HepG2 (cell line): ENCODE measurements around the gene OR5K2. TPM values are rescaled to one million over a fixed set of nuclear protein-coding genes. Genes with fewer than 3 reads are reported as not detected.

ENCODE experiments used
- ATAC-seq: fragments of 200-7000 bp; cut with Tn5 transposase; 3 replicates; pipeline ENCODE4 v1.9.1; 2020; ENCODE audit warnings: mild to moderate bottlenecking, moderate library complexity
- BruUV-seq: library from RNA; stranded (reverse); fragments of 400-500 nt; replicated peaks from 2 replicates; lab custom pipeline; 2021; lab: Mats Ljungman, UMichigan
- CTCF ChIA-PET: fragments of 300-600 bp; formaldehyde crosslinking; extraction: SDS; loops from one replicate; lab custom pipeline; 2021; ENCODE audit warnings: low total read pairs, inconsistent platforms, low intra/inter-chr PET ratio; lab: Yijun Ruan, JAX
- POLR2A ChIA-PET: fragments of 350-600 bp; sonication (Branson Sonifier 250); formaldehyde crosslinking; loops from one replicate; lab custom pipeline; 2020; ENCODE audit warnings: antibody characterized with exemption, inconsistent platforms; lab: Yijun Ruan, JAX
- DNase-seq: peaks from one replicate; pipeline ENCODE4 v3.0.0-alpha.2; 2015; ENCODE audit warnings: low spot score
- FAIRE-seq: peaks from 3 replicates; lab custom pipeline; 2011; peaks lifted over from hg19 to GRCh38; lab: Jason Lieb, UNC
- H2AFZ ChIP-seq: one replicate; pipeline ENCODE4 v1.6.1; 2011; ENCODE audit warnings: low read length, inconsistent platforms
- H3K27ac ChIP-seq: fragments of 300-600 bp; 3 replicates; pipeline ENCODE4 v1.8.0; 2011; ENCODE audit warnings: mixed run types, mild to moderate bottlenecking, mixed read lengths, low read length, inconsistent platforms; ENCODE audit not compliant: insufficient read depth; ENCODE audit errors: extremely low read length
- H3K27me3 ChIP-seq, 2 experiments: fragments of 200-600 bp in 1 of 2; 2 replicates in 1 of 2; 3 replicates in 1 of 2; pipeline versions ENCODE4 v1.6.0 to v1.8.0; 2011; ENCODE audit warnings: low read length in 2 of 2, mild to moderate bottlenecking in 2 of 2, moderate library complexity in 2 of 2, inconsistent platforms in 1 of 2; ENCODE audit not compliant: insufficient read depth in 2 of 2, control insufficient read depth in 1 of 2
- H3K36me3 ChIP-seq, 2 experiments: fragments of 200-600 bp in 1 of 2; replicated peaks in 1 of 2; 2 replicates in 1 of 2; 3 replicates in 1 of 2; pipeline versions ENCODE4 v1.5.1 to v1.8.0; 2011; ENCODE audit warnings: low read length in 2 of 2, inconsistent platforms in 1 of 2; ENCODE audit not compliant: insufficient read depth in 2 of 2, control insufficient read depth in 1 of 2
- H3K4me1 ChIP-seq: 2 replicates; pipeline ENCODE4 v1.5.1; 2012; ENCODE audit warnings: low read length, inconsistent platforms; ENCODE audit not compliant: insufficient read depth
- H3K4me2 ChIP-seq: 2 replicates; pipeline ENCODE4 v1.6.0; 2011; ENCODE audit warnings: low read depth, low read length, inconsistent platforms
- H3K4me3 ChIP-seq, 3 experiments: fragments of 200-600 bp in 1 of 3; sonication (generic), shearing (Covaris generic) in 1 of 3; replicated peaks in 1 of 3; 2 replicates each; pipeline ENCODE4 v1.5.1; 2011 to 2016; ENCODE audit warnings: low read length in 3 of 3, inconsistent platforms in 2 of 3, low read depth in 2 of 3, mild to moderate bottlenecking in 2 of 3, control low read depth in 1 of 3, mixed read lengths in 1 of 3; ENCODE audit not compliant: insufficient read depth in 1 of 3
- H3K79me2 ChIP-seq: one replicate; pipeline ENCODE4 v1.6.1; 2011; ENCODE audit warnings: low read length, inconsistent platforms; ENCODE audit not compliant: insufficient read depth
- H3K9ac ChIP-seq: 2 replicates; pipeline ENCODE4 v1.6.0; 2011; ENCODE audit warnings: mild to moderate bottlenecking, low read depth, low read length, inconsistent platforms; ENCODE audit not compliant: insufficient read depth
- H3K9me3 ChIP-seq: 2 replicates; pipeline ENCODE4 v1.5.1; 2012; ENCODE audit warnings: mild to moderate bottlenecking, low read length
- H4K20me1 ChIP-seq: 2 replicates; pipeline ENCODE4 v1.6.0; 2011; ENCODE audit warnings: inconsistent platforms, mild to moderate bottlenecking, low read length, moderate library complexity; ENCODE audit not compliant: insufficient read depth
- DPF2 ChIP-seq: sonication (generic); formaldehyde crosslinking; IDR thresholded peaks from 2 replicates; pipeline ENCODE4 v1.4.0; 2020; ENCODE audit warnings: mild to moderate bottlenecking, low read depth, missing genetic modification reagents, borderline replicate concordance
- EEA1 ChIP-seq: sonication (generic); formaldehyde crosslinking; IDR thresholded peaks from 2 replicates; pipeline ENCODE4 v1.5.1; 2020; ENCODE audit warnings: mild to moderate bottlenecking, missing genetic modification reagents, borderline replicate concordance
- JUNB ChIP-seq: sonication (generic); formaldehyde crosslinking; IDR thresholded peaks from 2 replicates; pipeline ENCODE4 v1.8.0; 2022; ENCODE audit warnings: missing genetic modification reagents, mild to moderate bottlenecking, borderline replicate concordance
- SIN3A ChIP-seq: IDR thresholded peaks from 2 replicates; pipeline ENCODE4 v1.6.1; 2011; ENCODE audit warnings: low read depth, mild to moderate bottlenecking, control low read depth, low read length, borderline replicate concordance
- ZNF354B ChIP-seq: sonication (generic); formaldehyde crosslinking; IDR thresholded peaks from 2 replicates; pipeline ENCODE4 v1.8.0; 2022; ENCODE audit warnings: mild to moderate bottlenecking, missing genetic modification reagents
- ZNF567 ChIP-seq: sonication (generic); formaldehyde crosslinking; IDR thresholded peaks from 2 replicates; pipeline ENCODE4 v1.8.1; 2023; ENCODE audit warnings: mild to moderate bottlenecking, missing genetic modification reagents, borderline replicate concordance
- WGBS: methylation state at CpG from one replicate; pipeline ENCODE4 v1.1.6; 2017; ENCODE audit warnings: low lambda C conversion rate; 5-methylcytosine and 5-hydroxymethylcytosine counted together
- in situ Hi-C: cut with HindIII; loops from 2 replicates; pipeline ENCODE4 v1.10.0; 2017; ENCODE audit warnings: low pct_unique_long_range_greater_than_20kb; ENCODE audit not compliant: extremely low pct_ligation_motif_present
- intact Hi-C: fragments of 100-400 bp; cut with micrococcal nuclease; formaldehyde crosslinking; loops from one replicate; pipeline ENCODE4 v1.10.0; 2022; ENCODE audit not compliant: unreplicated experiment
- polyA plus RNA-seq, 8 experiments: library from polyadenylated mRNA; depleted of rRNA in 3 of 8; stranded (reverse) in 7 of 8; unstranded in 1 of 8; fragments of >200 nt; fragmentation: Illumina TruSeq in 4 of 8; extraction: Trizol in 4 of 8; gene quantifications; 2 replicates each; pipeline versions ENCODE4 v1.2.1 to v1.2.3, GENCODE V29; 2011 to 2016; ENCODE audit warnings: low read depth in 4 of 8, missing spikeins in 1 of 8, mixed read lengths in 1 of 8; ENCODE audit not compliant: insufficient read depth in 1 of 8
- total RNA-seq, 5 experiments: library from RNA; depleted of rRNA; stranded (reverse); fragments of >200 nt; fragmentation: Illumina TruSeq; extraction: Trizol; gene quantifications; 2 replicates each; pipeline ENCODE4 v1.2.3, GENCODE V29; 2016; ENCODE audit warnings: low read depth in 1 of 5
- TF ChIP-seq, protein P1 (sequence below): sonication (generic); formaldehyde crosslinking; IDR thresholded peaks from 2 replicates; pipeline ENCODE4 v1.5.1; 2020; ENCODE audit warnings: missing genetic modification reagents, mild to moderate bottlenecking, borderline replicate concordance
- TF ChIP-seq, protein P2 (sequence below): sonication (generic); formaldehyde crosslinking; IDR thresholded peaks from 2 replicates; pipeline ENCODE4 v1.5.0; 2020; ENCODE audit warnings: missing genetic modification reagents
- TF ChIP-seq, protein P3 (sequence below): sonication (generic); formaldehyde crosslinking; IDR thresholded peaks from 2 replicates; pipeline ENCODE4 v1.4.0; 2020; ENCODE audit warnings: missing genetic modification reagents
- TF ChIP-seq, protein P4 (sequence below): sonication (generic); formaldehyde crosslinking; IDR thresholded peaks from 2 replicates; pipeline ENCODE4 v1.4.0; 2020; ENCODE audit warnings: mild to moderate bottlenecking, missing genetic modification reagents

The OR5K2 gene
- total and polyA plus RNA-seq, 2 of the 13 experiments (the other 11 are each of a cell fraction or from before 2014, with no cell fraction given), result not detected

DNA sequence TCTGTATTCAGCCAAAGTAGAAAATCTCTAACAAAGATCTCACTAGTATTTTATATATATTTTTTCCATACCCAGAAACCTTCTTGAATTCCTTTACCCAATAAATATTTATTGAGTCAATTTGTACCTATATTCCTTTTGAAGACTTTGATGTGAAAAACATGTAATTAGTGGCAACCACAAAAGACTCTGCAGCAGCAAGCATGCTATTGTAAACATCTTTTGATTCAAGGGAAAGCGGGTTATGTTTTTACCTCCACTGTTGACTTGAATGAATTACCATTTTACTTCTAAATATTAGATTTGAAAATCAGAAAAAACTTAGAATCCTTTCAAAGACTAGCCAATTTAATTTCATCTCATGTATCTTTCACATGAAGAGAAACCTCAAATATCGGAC is 36.7 kb downstream of the OR5K2 start:
- ChIA-PET CTCF (no interaction called here), POLR2A (no interaction called here)
- no peak overlapping the region for H3K4me2 ChIP-seq
- no peak for ATAC-seq
- no peak overlapping the region for H3K4me3 ChIP-seq
- no peaks in the 10 kb centered on the region for H3K79me2 ChIP-seq
- intact Hi-C loops (no loop called here), in situ Hi-C loops (no loop called here)
- 0 out of 5 replicates have a peak, but pooled peaks cover 0 to 4% of the 10 kb centered on the region in 2 experiments for H3K27me3 ChIP-seq
- FAIRE-seq, result no peak
- H3K36me3 ChIP-seq, result no peaks in the 10 kb centered on the region
- DNase-seq, result no peak
- peaks cover 3% of the 10 kb centered on the region for H3K4me1 ChIP-seq
- no peak overlapping the region for H3K27ac ChIP-seq
- no peak overlapping the region for H2AFZ ChIP-seq
- BruUV-seq, result no TSS peak
- 66% methylated on average over 2 of the region's 2 CpGs for WGBS
- H3K9ac ChIP-seq, result no peak overlapping the region
- H3K9me3 ChIP-seq, result no peaks in the 10 kb centered on the region
- no peaks in the 10 kb centered on the region for H4K20me1 ChIP-seq
- TF ChIP-seq DPF2 (no peak), EEA1 (CRISPR knock-in tag) (no peak), SIN3A (no peak), JUNB (no peak), ZNF354B (CRISPR knock-in tag) (no peak), ZNF567 (CRISPR knock-in tag) (no peak)
- TF ChIP-seq, protein P1, sequence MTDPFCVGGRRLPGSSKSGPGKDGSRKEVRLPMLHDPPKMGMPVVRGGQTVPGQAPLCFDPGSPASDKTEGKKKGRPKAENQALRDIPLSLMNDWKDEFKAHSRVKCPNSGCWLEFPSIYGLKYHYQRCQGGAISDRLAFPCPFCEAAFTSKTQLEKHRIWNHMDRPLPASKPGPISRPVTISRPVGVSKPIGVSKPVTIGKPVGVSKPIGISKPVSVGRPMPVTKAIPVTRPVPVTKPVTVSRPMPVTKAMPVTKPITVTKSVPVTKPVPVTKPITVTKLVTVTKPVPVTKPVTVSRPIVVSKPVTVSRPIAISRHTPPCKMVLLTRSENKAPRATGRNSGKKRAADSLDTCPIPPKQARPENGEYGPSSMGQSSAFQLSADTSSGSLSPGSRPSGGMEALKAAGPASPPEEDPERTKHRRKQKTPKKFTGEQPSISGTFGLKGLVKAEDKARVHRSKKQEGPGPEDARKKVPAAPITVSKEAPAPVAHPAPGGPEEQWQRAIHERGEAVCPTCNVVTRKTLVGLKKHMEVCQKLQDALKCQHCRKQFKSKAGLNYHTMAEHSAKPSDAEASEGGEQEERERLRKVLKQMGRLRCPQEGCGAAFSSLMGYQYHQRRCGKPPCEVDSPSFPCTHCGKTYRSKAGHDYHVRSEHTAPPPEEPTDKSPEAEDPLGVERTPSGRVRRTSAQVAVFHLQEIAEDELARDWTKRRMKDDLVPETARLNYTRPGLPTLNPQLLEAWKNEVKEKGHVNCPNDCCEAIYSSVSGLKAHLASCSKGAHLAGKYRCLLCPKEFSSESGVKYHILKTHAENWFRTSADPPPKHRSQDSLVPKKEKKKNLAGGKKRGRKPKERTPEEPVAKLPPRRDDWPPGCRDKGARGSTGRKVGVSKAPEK, result no peak
- TF ChIP-seq, protein P2, sequence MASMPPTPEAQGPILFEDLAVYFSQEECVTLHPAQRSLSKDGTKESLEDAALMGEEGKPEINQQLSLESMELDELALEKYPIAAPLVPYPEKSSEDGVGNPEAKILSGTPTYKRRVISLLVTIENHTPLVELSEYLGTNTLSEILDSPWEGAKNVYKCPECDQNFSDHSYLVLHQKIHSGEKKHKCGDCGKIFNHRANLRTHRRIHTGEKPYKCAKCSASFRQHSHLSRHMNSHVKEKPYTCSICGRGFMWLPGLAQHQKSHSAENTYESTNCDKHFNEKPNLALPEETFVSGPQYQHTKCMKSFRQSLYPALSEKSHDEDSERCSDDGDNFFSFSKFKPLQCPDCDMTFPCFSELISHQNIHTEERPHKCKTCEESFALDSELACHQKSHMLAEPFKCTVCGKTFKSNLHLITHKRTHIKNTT (CRISPR knock-in tag), result no peak
- TF ChIP-seq, protein P3, sequence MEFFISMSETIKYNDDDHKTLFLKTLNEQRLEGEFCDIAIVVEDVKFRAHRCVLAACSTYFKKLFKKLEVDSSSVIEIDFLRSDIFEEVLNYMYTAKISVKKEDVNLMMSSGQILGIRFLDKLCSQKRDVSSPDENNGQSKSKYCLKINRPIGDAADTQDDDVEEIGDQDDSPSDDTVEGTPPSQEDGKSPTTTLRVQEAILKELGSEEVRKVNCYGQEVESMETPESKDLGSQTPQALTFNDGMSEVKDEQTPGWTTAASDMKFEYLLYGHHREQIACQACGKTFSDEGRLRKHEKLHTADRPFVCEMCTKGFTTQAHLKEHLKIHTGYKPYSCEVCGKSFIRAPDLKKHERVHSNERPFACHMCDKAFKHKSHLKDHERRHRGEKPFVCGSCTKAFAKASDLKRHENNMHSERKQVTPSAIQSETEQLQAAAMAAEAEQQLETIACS (CRISPR knock-in tag), result no peak
- TF ChIP-seq, protein P4, sequence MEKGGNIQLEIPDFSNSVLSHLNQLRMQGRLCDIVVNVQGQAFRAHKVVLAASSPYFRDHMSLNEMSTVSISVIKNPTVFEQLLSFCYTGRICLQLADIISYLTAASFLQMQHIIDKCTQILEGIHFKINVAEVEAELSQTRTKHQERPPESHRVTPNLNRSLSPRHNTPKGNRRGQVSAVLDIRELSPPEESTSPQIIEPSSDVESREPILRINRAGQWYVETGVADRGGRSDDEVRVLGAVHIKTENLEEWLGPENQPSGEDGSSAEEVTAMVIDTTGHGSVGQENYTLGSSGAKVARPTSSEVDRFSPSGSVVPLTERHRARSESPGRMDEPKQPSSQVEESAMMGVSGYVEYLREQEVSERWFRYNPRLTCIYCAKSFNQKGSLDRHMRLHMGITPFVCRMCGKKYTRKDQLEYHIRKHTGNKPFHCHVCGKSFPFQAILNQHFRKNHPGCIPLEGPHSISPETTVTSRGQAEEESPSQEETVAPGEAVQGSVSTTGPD (CRISPR knock-in tag), result no peak
